KBM-7 (cell line): ENCODE results near the gene ZNF14.
"Not testable (repeated sequence)": the region's sequence is repeated elsewhere in the genome, so short reads cannot be mapped to it uniquely, and the experiment has no call there.

ENCODE experiments used
- DNase-seq: peaks from one replicate; pipeline ENCODE4 v3.0.0-alpha.2; 2015
- in situ Hi-C: fragments of 300-500 bp; cut with MboI; formaldehyde crosslinking; loops from 2 replicates; pipeline ENCODE4 v1.14.3; 2020; ENCODE audit warnings: low sequenced_read_pairs, low pct_unique_long_range_greater_than_20kb, mixed read lengths

ZNF14 gene

DNA sequence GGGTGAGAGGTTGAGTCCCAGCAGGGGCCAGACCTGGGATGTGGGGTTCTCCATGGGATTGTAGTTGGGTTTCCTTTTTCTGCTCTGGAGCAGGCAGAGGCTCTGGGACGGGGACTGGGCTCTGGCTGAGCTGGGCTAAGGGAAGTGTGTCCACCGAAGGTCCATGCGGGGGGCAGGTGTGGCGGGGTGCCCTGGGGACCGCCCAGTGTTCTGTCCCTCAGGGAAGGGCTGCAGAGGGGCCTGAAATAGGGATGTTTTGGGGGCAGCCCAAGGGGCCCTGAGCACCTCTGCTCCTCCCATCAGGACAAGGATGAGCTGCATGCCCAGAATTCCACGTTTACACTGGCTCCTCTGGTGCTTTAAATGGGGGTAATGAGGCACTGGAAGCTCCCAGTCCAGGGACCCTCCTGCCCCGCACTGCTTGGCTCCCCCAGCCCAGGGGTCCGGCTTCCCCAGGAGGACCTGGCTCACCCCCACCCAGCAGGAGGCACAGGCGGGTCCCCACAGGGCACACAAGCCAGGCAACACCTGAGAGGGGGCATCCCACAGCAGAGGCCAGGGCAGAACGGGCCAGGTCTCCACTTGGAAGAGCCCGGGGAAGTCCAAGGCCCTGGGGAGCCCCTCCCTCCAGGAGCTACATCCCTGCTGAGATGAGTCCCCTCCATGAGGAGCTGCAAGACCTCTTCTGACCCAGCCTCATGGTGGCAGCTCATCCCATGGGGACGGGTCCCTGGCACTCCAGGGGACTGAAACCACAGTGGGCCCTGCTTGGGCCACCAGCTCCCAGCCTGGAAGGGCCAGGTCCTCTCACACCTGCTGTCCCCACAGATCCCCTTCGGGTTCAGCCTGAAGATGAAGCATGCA is 14.7 kb upstream of the ZNF14 start:
- DNase-seq: no peak
- in situ Hi-C loops: no loop called here

- no peak for DNase-seq
- in situ Hi-C loops: no loop called here
These were observed 13.6 kb upstream of the ZNF14 start for GRCh38 chr19:19746286-19747213.

- in situ Hi-C loops: no loop called here
- DNase-seq: no peak
These were observed 12.8 kb upstream of the ZNF14 start for GRCh38 chr19:19745496-19746285.

DNA sequence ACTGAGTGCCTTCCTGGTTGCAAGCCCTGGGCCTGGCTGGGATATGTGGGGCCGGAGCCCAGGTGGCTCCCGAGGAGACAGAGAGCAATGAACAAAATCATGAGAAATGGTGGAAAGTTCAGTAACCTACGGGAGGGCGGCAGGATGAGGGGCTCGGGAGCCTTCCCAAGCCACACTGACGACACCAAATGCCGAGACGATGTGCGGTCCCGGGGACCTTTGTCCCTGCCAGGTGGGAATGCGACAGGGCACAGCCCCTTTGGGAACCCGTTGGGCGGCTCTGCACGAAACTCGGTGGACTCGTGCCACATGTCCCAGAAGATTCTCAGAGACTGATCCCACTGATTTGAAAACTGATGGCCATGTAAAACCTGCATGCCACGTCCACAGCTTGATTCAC is 11.7 kb upstream of the ZNF14 start:
- DNase-seq: no peak
- in situ Hi-C loops: no loop called here

DNA sequence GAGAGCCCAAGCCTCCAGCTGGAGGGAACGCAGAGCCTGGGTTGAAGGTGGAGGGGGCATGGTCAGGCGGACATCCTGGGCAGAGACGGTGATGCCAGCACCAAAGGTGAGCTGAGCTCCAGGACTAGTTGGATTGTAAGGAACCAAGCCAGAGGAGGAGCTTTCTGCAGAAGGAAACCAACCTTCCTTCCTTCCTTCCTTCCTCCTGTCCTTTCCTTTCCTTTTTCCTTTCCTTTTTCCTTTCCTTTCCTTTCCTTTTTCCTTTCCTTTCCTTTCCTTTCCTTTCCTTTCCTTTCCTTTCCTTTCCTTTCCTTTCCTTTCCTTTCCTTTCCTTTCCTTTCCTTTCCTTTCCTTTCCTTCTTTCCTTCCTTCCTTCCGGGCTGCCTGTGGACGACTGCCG is 11.0 kb upstream of the ZNF14 start:
- DNase-seq, in situ Hi-C loops: not testable (repeated sequence)

DNA sequence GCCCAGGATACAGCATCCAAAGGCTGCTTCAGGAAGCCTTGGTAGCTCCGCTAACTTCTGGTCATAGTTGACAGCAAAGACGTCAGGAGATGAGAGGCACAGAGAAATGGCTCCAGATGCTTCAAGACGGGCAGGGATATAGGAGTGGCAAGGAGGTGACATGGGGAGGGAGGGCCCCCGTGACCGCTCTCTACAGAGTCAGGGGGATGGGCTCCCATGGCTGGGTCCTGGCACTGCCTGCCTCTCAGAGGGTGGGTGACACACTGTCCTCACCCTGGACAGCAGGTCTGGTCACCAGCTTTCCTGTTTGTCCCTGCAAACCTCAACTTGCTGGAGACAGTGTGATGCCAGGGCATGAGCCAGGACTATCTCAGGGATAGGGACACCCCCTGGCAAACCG is 10.3 kb upstream of the ZNF14 start:
- in situ Hi-C loops: no loop called here
- DNase-seq: no peak

- in situ Hi-C loops: no loop called here
- DNase-seq: no peak
These were observed 9.9 kb upstream of the ZNF14 start for GRCh38 chr19:19742773-19743172.

GRCh38 chr19:19741184-19741583 is 8.3 kb upstream of the ZNF14 start:
- in situ Hi-C loops: no loop called here
- no peak for DNase-seq

DNA sequence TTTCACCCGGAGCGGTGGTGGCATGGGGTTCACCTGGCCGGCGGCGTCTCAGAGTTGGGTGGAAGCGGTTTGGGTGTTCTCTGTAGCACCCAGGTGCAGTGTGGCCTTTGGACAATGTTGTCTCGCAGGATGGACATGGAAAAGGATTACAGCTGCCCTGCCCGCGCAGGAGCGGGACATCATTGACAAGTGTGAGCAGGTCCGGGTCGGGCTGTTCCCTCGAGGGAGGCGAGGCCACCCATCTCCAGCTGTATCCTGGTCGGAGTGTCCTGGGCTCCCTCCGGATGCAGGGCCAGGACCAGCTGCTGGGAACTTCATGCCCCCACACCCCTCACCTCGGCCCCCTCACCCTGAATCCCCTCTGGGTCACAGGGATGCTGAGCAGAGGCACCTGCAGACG is 7.8 kb upstream of the ZNF14 start:
- in situ Hi-C loops: no loop called here
- DNase-seq: no peak

DNA sequence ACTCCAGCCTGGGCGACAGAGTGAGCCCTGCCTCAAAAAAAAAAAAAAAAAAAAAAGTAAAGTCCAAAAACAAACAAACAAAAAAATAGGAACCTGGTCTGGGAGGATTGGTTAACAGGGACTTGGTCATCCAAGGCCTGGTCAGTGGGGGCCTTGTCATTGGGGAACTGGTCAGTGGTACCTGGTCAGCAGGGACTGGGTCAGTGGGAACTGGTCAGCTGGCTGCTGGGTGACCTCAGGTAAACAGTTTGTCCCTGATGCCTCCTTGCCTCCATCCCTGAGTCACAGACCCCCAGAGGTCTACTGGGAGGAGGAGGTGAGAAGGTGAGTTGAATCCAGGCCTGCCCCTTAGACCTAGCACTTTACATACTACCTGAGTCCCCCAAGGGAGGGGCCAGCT is 5.7 kb upstream of the ZNF14 start:
- in situ Hi-C loops: no loop called here
- no peak for DNase-seq

GRCh38 chr19:19737559-19738332 is 4.8 kb upstream of the ZNF14 start:
- no peak for DNase-seq
- in situ Hi-C loops: no loop called here

DNA sequence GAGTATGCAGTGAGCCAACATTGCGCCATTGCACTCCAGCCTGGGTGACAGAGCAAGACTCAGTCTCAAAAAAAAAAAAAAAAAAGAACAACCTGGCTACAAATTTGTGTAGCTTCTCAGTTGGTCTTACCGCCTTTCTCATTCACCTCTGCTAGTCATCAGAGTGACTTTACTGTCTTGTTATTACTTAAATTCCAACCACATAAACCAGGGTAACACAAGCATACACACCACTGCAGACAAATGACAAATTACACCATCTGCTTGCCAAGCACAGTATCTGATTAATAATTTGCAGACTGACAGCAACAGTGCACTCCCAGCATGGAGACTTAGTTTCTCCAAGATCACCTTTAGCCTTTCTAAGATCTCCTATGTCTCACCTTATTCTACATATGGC is 11.0 kb downstream of the ZNF14 start:
- no peak for DNase-seq
- in situ Hi-C loops: no loop called here

DNA sequence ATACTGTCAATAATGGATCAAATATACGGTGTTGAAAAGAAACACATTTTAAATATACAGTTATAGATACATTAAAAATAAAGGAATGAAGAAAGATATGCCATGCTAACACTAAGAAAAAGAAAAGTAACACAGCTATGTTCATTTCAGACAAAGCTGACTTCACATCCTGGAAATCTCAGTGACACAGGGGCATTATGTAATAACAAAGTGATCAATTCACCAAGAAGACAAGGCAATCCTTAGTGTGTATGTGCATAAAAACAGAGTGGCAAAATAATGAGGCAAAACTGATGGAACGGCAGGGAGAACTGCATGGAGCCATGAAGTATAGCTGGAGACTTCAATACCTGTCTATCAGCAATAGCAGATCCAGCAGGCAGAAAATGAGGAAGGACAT is 13.1 kb downstream of the ZNF14 start:
- in situ Hi-C loops: no loop called here

GRCh38 chr19:19711934-19712828 is 20.7 kb downstream of the ZNF14 start:
- in situ Hi-C loops: no loop called here
- DNase-seq: no peak

More for the DNA sequence above, 13.1 kb downstream of the ZNF14 start:
- no peak for DNase-seq

DNA sequence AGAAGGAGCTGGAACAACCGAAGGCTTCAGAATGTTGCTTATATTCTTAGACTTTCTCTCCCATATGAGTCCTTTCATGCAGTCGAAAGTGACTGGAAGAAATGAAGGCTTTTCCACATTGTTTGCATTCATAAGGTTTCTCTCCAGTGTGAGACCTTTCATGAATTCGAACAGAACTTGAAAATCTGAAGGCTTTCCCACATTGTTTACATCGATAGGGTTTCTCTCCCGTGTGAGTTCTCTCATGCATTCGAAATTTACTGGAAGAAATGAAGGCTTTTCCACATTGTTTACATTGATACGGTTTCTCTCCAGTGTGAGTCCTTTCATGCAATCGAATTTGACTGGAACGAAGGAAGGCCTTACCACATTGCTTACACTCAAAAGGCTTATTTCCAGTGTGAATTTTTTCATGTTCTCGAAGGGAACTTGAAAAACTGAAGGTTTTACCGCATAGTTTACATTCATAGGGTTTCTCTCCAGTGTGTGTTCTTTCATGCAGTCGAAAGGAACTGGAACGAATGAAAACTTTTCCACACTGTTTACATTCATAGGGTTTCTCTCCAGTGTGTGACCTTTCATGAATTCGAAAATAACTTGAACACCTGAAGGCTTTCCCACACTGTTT is 21.5 kb downstream of the ZNF14 start:
- DNase-seq: no peak
- in situ Hi-C loops: no loop called here

DNA sequence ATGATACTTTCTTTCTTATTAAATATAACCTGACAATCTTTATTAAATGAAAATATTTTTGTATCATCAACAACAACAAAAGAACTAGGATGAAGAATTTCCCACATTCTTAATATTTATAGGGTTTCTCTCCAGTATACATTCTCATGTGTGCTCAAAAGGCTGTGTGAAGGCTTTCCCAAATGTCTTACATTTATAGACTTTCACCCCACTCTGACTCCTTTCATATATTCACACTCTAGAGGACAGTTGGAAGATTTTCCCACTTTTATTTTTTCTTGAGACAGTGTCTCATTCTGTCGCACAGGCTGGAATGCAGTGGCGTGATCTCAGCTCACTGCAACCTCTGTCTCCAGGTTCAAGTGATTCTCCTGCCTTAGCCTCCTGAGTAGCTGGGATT is 22.4 kb downstream of the ZNF14 start:
- in situ Hi-C loops: no loop called here
- DNase-seq: no peak

DNA sequence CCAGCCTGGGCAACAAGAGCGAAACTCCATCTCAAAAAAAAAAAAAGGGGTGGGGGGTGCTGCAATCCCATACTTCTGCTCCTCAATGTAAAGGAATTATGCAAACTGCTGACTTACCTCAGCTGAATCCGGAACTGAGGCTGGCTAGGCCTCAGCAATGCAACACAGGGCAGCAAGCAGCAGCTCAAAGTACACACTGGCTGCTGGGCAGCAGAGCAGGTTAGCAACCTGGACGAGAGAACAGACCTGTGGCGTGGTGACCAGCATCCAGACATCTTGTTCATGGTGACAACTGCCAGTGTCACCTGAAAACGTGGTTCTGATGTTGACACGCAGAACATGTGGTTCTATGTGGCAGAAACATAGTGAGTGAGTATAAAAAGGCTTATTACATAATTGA is 28.1 kb downstream of the ZNF14 start:
- in situ Hi-C loops: no loop called here
- no peak for DNase-seq
